PFSK-1 (cell line): ENCODE data around the gene PLA2G2E.

Source experiments
- FOXP2 ChIP-seq: optimal IDR thresholded peaks from 2 replicates; pipeline ENCODE3; 2011; ENCODE audit warnings: borderline replicate concordance, control low read depth, inconsistent platforms; ENCODE audit not compliant: insufficient read depth; ENCODE audit errors: extremely low read length, extremely low read depth
- POLR2AphosphoS5 ChIP-seq: IDR thresholded peaks from 2 replicates; pipeline ENCODE4 v1.6.1; 2012; ENCODE audit warnings: low read depth, mild to moderate bottlenecking, control low read depth, low read length, moderate library complexity
- REST ChIP-seq, 2 experiments: IDR thresholded peaks; 2 replicates each; pipeline versions ENCODE4 v1.6.1 to v1.8.0; 2011 to 2012; ENCODE audit warnings: low read depth in 2 of 2, low read length in 2 of 2, control low read depth in 1 of 2, inconsistent platforms in 1 of 2, mild to moderate bottlenecking in 1 of 2, moderate library complexity in 1 of 2; ENCODE audit not compliant: insufficient read depth in 1 of 2
- SIN3A ChIP-seq: IDR thresholded peaks from 2 replicates; pipeline ENCODE4 v1.6.1; 2012; ENCODE audit warnings: mild to moderate bottlenecking, low read length, moderate library complexity, borderline replicate concordance; ENCODE audit not compliant: insufficient read depth
- TAF1 ChIP-seq: IDR thresholded peaks from 2 replicates; pipeline ENCODE4 v1.6.1; 2012; ENCODE audit warnings: low read length, control low read depth, borderline replicate concordance; ENCODE audit not compliant: insufficient read depth

PLA2G2E gene

GRCh38 chr1:19964542-19964941, 41.1 kb upstream of the PLA2G2E start:
- TF ChIP-seq REST (IDR thresholded peaks at IDR 0.05; ENCODE audit: insufficient read depth in 1 of 2, low read depth in 2 of 2, low read length in 2 of 2) (no peak), TAF1 (no peak), FOXP2 (no peak), POLR2AphosphoS5 (no peak), SIN3A (no peak)

- TF ChIP-seq TAF1 (no peak), SIN3A (no peak), REST (IDR thresholded peaks at IDR 0.05; ENCODE audit: insufficient read depth in 1 of 2, low read depth in 2 of 2, low read length in 2 of 2) (no peak), POLR2AphosphoS5 (no peak), FOXP2 (no peak)
These were observed 40.2 kb upstream of the PLA2G2E start for GRCh38 chr1:19963636-19964035.

- TF ChIP-seq POLR2AphosphoS5 (no peak), TAF1 (no peak), SIN3A (no peak), REST (IDR thresholded peaks at IDR 0.05; ENCODE audit: insufficient read depth in 1 of 2, low read depth in 2 of 2, low read length in 2 of 2) (no peak), FOXP2 (no peak)
These were observed 37.2 kb upstream of the PLA2G2E start for GRCh38 chr1:19960591-19960990.

GRCh38 chr1:19957779-19958178, 34.4 kb upstream of the PLA2G2E start:
- TF ChIP-seq REST (IDR thresholded peaks at IDR 0.05; ENCODE audit: insufficient read depth in 1 of 2, low read depth in 2 of 2, low read length in 2 of 2) (no peak), FOXP2 (no peak), POLR2AphosphoS5 (no peak), TAF1 (no peak), SIN3A (no peak)

GRCh38 chr1:19955534-19956170, 32.2 kb upstream of the PLA2G2E start:
- no peak for TF ChIP-seq REST (IDR thresholded peaks at IDR 0.05; ENCODE audit: insufficient read depth in 1 of 2, low read depth in 2 of 2, low read length in 2 of 2)
- no peak for TF ChIP-seq SIN3A
- TF ChIP-seq FOXP2, result no peak
- no peak for TF ChIP-seq TAF1
- TF ChIP-seq POLR2AphosphoS5, result no peak
